ENCODE data around the gene GALE. TPM values are rescaled to one million over a fixed set of nuclear protein-coding genes. Genes with fewer than 3 reads are reported as not detected.
A peak's percentile ranks its signal among the peaks of the same experiment; 100 is the strongest.

GALE gene
- total and polyA plus RNA-seq, 2 donors (not counting 3 experiments of a cell fraction or from before 2014, with no cell fraction given), result 42.9 to 64.7 TPM

- BruUV-seq (replicated peaks), result no TSS peak
- Histone ChIP-seq H3K4me1 (ENCODE audit: control insufficient read depth, extremely low read depth, insufficient read depth, low read length) (peaks cover 15% of the 10 kb centered on the region), H4K20me1 (replicated peaks; ENCODE audit: control insufficient read depth, extremely low read depth, insufficient read depth, low read length) (no peaks in the 10 kb centered on the region), H3K36me3 (ENCODE audit: control insufficient read depth in 2 of 2, extremely low read depth in 1 of 2, insufficient read depth in 2 of 2, low read length in 2 of 2) (peaks cover 0 to 31% of the 10 kb centered on the region in 2 experiments), H3K4me2 (ENCODE audit: insufficient read depth, low read length) (peak overlapping the region; percentile 56), H3K9ac (replicated peaks; ENCODE audit: extremely low read depth, insufficient read depth, low read length) (peak overlapping the region; percentile 87), H3K27ac (ENCODE audit: insufficient read depth, low read depth, low read length) (peak overlapping the region; percentile 62), H3K9me3 (replicated peaks; ENCODE audit: control insufficient read depth, insufficient read depth, low read length) (no peaks in the 10 kb centered on the region), H3K4me3 (replicated peaks in 1 of 3; ENCODE audit: insufficient read depth in 1 of 3, low read depth in 1 of 3, low read length in 3 of 3) (peak overlapping the region in 2 of 3 experiments; percentile 6 to 83), H3K27me3 (ENCODE audit: control insufficient read depth in 2 of 2, insufficient read depth in 2 of 2, low read length in 2 of 2) (no peaks in the 10 kb centered on the region), H3K9me1 (replicated peaks; ENCODE audit: control insufficient read depth, extremely low read depth, insufficient read depth, low read length) (no peaks in the 10 kb centered on the region), H2AFZ (ENCODE audit: low read depth, low read length) (no peak overlapping the region), H3K79me2 (ENCODE audit: control insufficient read depth, insufficient read depth, low read length) (no peaks in the 10 kb centered on the region)
- FAIRE-seq (peak; percentile 99), DNase-seq (ENCODE audit: low read depth, low spot score) (no peak)
- ChIA-PET CTCF (interaction anchor here (0.7 to 4.6 kb wide), 4 partner anchors 9 to 28 kb away, joined by 3 to 43 read pairs (median 13); partner anchors contain the start of gene PITHD1), POLR2A (interaction anchor here (0.9 to 1.8 kb wide), 3 partner anchors 8 to 21 kb away, joined by 4 to 7 read pairs (median 5); partner anchors contain the start of genes LYPLA2 and PITHD1)
- dilution Hi-C loops (cut with MboI; ENCODE audit: extremely low pct_ligation_motif_present, low sequenced_read_pairs), result no loop called here
- TF ChIP-seq MAX (IDR thresholded peaks at IDR 0.05; ENCODE audit: insufficient read depth, insufficient read length) (no peak), EZH2 (IDR thresholded peaks at IDR 0.05; ENCODE audit: borderline replicate concordance, low read depth, low read length, severe bottlenecking) (no peak), MYC (IDR thresholded peaks at IDR 0.05; ENCODE audit: low read depth, low read length) (no peak), GATA2 (IDR thresholded peaks at IDR 0.05; ENCODE audit: insufficient read depth, insufficient read length, low read depth, low read length) (no peak), CTCF (IDR thresholded peaks at IDR 0.05; ENCODE audit: extremely low read depth in 1 of 2, insufficient read depth in 1 of 2, low read depth in 1 of 2, low read length in 2 of 2) (no peak), JUN (IDR thresholded peaks at IDR 0.05; ENCODE audit: borderline replicate concordance, insufficient read depth, insufficient read length, low read depth) (no peak), FOS (IDR thresholded peaks at IDR 0.05; ENCODE audit: borderline replicate concordance, insufficient read depth, low read length) (no peak), POLR2A (IDR thresholded peaks at IDR 0.05; ENCODE audit: low read depth, low read length) (no peak), POLR2AphosphoS5 (IDR thresholded peaks at IDR 0.05; ENCODE audit: insufficient read depth, low read depth, low read length) (no peak)
- intact Hi-C loops (cut with micrococcal nuclease), result loop anchor here (1.0 kb wide), 1 partner anchor 27 kb away; no protein-coding TSS in a partner anchor
These were observed 1.3 kb downstream of the GALE start for GRCh38 chr1:23799255-23799569.

Data from endothelial cell of umbilical vein (primary cell).